Panc1 (cell line): ENCODE measurements around the gene GFER.

Experiments used
- TF ChIP-seq, protein P1 (sequence below): fragments of 450-650 bp; IDR thresholded peaks from 2 replicates; pipeline ENCODE4 v1.5.1; 2017; ENCODE audit warnings: mild to moderate bottlenecking
- TF ChIP-seq, protein P2 (sequence below), 2 experiments: IDR thresholded peaks; 2 replicates each; pipeline ENCODE4 v1.6.1; 2011 to 2012; ENCODE audit warnings: low read depth in 2 of 2, control low read depth in 1 of 2, low read length in 1 of 2, mild to moderate bottlenecking in 1 of 2, moderate library complexity in 1 of 2; ENCODE audit not compliant: insufficient read depth in 1 of 2

DNA sequence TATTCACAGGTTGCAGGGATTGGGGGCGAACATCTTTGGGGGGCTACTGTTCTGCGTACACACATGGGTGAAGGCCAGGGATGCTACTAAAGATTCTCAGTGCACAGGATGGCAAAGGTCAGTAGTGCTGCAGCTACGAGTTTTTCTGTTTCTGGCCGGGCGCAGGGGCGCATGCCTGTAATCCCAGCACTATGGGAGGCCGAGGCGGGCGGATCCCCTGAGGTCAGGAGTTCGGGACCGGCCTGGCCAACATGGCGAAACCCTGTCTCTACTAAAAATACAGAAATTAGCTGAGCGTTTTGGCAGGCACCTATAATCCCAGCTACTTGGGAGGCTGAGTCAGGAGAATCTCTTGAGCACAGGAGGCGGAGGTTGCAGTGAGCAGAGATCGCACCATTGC, 29.5 kb downstream of the GFER start:
- TF ChIP-seq, protein P1, sequence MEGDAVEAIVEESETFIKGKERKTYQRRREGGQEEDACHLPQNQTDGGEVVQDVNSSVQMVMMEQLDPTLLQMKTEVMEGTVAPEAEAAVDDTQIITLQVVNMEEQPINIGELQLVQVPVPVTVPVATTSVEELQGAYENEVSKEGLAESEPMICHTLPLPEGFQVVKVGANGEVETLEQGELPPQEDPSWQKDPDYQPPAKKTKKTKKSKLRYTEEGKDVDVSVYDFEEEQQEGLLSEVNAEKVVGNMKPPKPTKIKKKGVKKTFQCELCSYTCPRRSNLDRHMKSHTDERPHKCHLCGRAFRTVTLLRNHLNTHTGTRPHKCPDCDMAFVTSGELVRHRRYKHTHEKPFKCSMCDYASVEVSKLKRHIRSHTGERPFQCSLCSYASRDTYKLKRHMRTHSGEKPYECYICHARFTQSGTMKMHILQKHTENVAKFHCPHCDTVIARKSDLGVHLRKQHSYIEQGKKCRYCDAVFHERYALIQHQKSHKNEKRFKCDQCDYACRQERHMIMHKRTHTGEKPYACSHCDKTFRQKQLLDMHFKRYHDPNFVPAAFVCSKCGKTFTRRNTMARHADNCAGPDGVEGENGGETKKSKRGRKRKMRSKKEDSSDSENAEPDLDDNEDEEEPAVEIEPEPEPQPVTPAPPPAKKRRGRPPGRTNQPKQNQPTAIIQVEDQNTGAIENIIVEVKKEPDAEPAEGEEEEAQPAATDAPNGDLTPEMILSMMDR, result no peak
- TF ChIP-seq, protein P2, sequence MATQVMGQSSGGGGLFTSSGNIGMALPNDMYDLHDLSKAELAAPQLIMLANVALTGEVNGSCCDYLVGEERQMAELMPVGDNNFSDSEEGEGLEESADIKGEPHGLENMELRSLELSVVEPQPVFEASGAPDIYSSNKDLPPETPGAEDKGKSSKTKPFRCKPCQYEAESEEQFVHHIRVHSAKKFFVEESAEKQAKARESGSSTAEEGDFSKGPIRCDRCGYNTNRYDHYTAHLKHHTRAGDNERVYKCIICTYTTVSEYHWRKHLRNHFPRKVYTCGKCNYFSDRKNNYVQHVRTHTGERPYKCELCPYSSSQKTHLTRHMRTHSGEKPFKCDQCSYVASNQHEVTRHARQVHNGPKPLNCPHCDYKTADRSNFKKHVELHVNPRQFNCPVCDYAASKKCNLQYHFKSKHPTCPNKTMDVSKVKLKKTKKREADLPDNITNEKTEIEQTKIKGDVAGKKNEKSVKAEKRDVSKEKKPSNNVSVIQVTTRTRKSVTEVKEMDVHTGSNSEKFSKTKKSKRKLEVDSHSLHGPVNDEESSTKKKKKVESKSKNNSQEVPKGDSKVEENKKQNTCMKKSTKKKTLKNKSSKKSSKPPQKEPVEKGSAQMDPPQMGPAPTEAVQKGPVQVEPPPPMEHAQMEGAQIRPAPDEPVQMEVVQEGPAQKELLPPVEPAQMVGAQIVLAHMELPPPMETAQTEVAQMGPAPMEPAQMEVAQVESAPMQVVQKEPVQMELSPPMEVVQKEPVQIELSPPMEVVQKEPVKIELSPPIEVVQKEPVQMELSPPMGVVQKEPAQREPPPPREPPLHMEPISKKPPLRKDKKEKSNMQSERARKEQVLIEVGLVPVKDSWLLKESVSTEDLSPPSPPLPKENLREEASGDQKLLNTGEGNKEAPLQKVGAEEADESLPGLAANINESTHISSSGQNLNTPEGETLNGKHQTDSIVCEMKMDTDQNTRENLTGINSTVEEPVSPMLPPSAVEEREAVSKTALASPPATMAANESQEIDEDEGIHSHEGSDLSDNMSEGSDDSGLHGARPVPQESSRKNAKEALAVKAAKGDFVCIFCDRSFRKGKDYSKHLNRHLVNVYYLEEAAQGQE (IDR thresholded peaks at IDR 0.05; ENCODE audit: insufficient read depth in 1 of 2, low read depth in 2 of 2, low read length in 1 of 2), result no peak
